Inflammatory macrophage (primary cell): ENCODE results near the gene TAOK2.
A peak's percentile ranks its signal among the peaks of the same experiment; 100 is the strongest.
"Not testable (repeated sequence)": the region's sequence is repeated elsewhere in the genome, so short reads cannot be mapped to it uniquely, and the experiment has no call there.

Experiments
- DNase-seq, 2 donors: peaks; one replicate each; pipeline ENCODE4 v3.0.0-alpha.2; 2020 to 2022
- total RNA-seq, 18 experiments: gene quantifications; one replicate each; lab custom pipeline; 2026; ENCODE audit warnings: mixed read lengths in 6 of 18, inconsistent platforms in 2 of 18; lab: John Stamatoyannopoulos, UW

Gene TAOK2
- 27.6 to 120 (median 71.4) reads per million in 18 experiments for total RNA-seq

GRCh38 chr16:29973384-29974246, at the start of gene TAOK2:
Gene TAOK2 (plus strand): TSS chr16:29973868. CDS start chr16:29977773, 3,905 bp downstream.
- DNase-seq, result peak; percentile 99

GRCh38 chr16:29925105-29925756, 48.4 kb upstream of the TAOK2 start:
- peak in 1 of 2 donors; percentile 17 for DNase-seq

- DNase-seq, result peak; percentile 92
Measured at GRCh38 chr16:29925781-29926710, 47.6 kb upstream of the TAOK2 start, which contains the start of gene KCTD13. Gene KCTD13 (minus strand): TSS chr16:29926226. CDS start chr16:29926033, 193 bp downstream.

- DNase-seq, result no peak
Measured at GRCh38 chr16:29926711-29927052, 47.0 kb upstream of the TAOK2 start.

GRCh38 chr16:29927070-29927905, 46.4 kb upstream of the TAOK2 start:
- DNase-seq, result peak in 1 of 2 donors; percentile 3

GRCh38 chr16:29931750-29932149, 41.9 kb upstream of the TAOK2 start:
- not testable (repeated sequence) for DNase-seq

- no peak for DNase-seq
Measured at GRCh38 chr16:29940656-29941055, 33.0 kb upstream of the TAOK2 start.

GRCh38 chr16:29943846-29944799, 29.5 kb upstream of the TAOK2 start:
- DNase-seq, result no peak

GRCh38 chr16:29947897-29948296, 25.8 kb upstream of the TAOK2 start:
- DNase-seq, result no peak

GRCh38 chr16:29950806-29951461, 22.7 kb upstream of the TAOK2 start:
- DNase-seq, result no peak

GRCh38 chr16:29951625-29952365, 21.9 kb upstream of the TAOK2 start:
- DNase-seq, result no peak

- no peak for DNase-seq
Measured at GRCh38 chr16:29958756-29959155, 14.9 kb upstream of the TAOK2 start.

GRCh38 chr16:29959293-29959692, 14.4 kb upstream of the TAOK2 start:
- DNase-seq, result no peak

GRCh38 chr16:29959821-29960220, 13.8 kb upstream of the TAOK2 start:
- DNase-seq, result not testable (repeated sequence)

- DNase-seq, result no peak
Measured at GRCh38 chr16:29961127-29961478, 12.6 kb upstream of the TAOK2 start.

GRCh38 chr16:29961479-29962343, 12.0 kb upstream of the TAOK2 start, which contains the start of gene TMEM219:
Gene TMEM219 (plus strand): TSS chr16:29962079. CDS start chr16:29963144, 1,065 bp downstream.
- peak; percentile 95 to 96 for DNase-seq

GRCh38 chr16:29962344-29962994, 11.2 kb upstream of the TAOK2 start:
- peak; percentile 61 to 71 for DNase-seq
